Prostate gland (tissue), 2 donors: ENCODE results near the gene AOPEP.

Experiments used
- CTCF ChIP-seq, 4 experiments: fragments of 200-600 bp in 2 of 4; fragments of 450-650 bp in 2 of 4; sonication (generic) in 2 of 4; IDR thresholded peaks; 1 replicate in 3 of 4; 2 replicates in 1 of 4; pipeline ENCODE4 v1.5.1; 2016 to 2019; ENCODE audit warnings: antibody characterized with exemption in 4 of 4, mild to moderate bottlenecking in 2 of 4, moderate library complexity in 2 of 4
- POLR2AphosphoS5 ChIP-seq: sonication (generic); formaldehyde crosslinking; IDR thresholded peaks from one replicate; pipeline ENCODE4 v1.6.1; 2017; ENCODE audit warnings: antibody characterized with exemption

DNA sequence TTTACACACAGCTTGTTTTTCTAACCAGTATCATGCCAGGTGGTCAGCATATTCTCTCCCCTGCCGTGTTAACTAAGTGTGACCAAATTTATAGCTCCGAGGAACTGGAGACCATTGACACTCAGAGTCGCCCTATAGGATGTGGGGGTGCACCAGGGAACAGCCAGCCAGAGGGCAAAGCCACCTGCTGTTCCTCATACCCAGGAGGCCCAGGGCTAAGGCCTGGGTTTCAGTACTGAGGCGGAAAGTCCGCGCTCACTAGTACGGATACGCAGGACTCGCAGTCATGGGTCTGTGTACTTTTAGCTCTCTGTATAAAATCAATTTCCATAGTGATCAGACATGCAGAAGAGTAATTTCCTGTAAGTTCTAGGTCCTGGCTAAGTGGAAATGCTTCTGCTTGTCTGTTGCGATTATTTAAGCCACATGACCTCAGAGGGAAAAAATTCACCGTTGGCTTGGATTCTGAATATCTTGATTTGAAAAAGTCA, 247.0 kb downstream of the AOPEP start:
- no peak for TF ChIP-seq CTCF (IDR thresholded peaks at IDR 0.05)
- no peak for TF ChIP-seq POLR2AphosphoS5
